K562 (cell line): ENCODE results near the gene SPDEF. TPM values are rescaled to one million over a fixed set of nuclear protein-coding genes. Genes with fewer than 3 reads are reported as not detected.

ENCODE experiments used
- ATF7 ChIP-seq: fragments of 450-650 bp; IDR thresholded peaks from 2 replicates; pipeline ENCODE4 v1.7.1; 2014; ENCODE audit warnings: mild to moderate bottlenecking, moderate library complexity
- BRD4 ChIP-seq: fragments of 200-600 bp; sonication (generic); IDR thresholded peaks from 2 replicates; pipeline ENCODE4 v1.6.1; 2017; ENCODE audit warnings: inconsistent platforms
- DDX20 ChIP-seq: fragments of 450-650 bp; IDR thresholded peaks from 2 replicates; pipeline ENCODE4 v1.6.1; 2016; ENCODE audit warnings: missing genetic modification characterization, low read depth, mild to moderate bottlenecking, missing compliant biosample characterization, moderate library complexity
- EP300 ChIP-seq: IDR thresholded peaks from 2 replicates; pipeline ENCODE4 v1.6.1; 2012; ENCODE audit warnings: low read length, improper control_type of control experiment
- EP400 ChIP-seq: fragments of 450-650 bp; IDR thresholded peaks from 2 replicates; pipeline ENCODE4 v1.6.1; 2017; ENCODE audit warnings: antibody characterized with exemption, mild to moderate bottlenecking, moderate library complexity
- HMGN3 ChIP-seq: IDR thresholded peaks from 2 replicates; pipeline ENCODE4 v1.6.1; 2011; ENCODE audit warnings: borderline replicate concordance, low read depth, mild to moderate bottlenecking, mixed read lengths, low read length; ENCODE audit not compliant: insufficient read length; ENCODE audit errors: extremely low read depth
- MECOM ChIP-seq: fragments of 250-450 bp; sonication (Bioruptor Pico); IDR thresholded peaks from 2 replicates; pipeline ENCODE4 v1.8.0; 2022; ENCODE audit warnings: inconsistent platforms
- NR2C1 ChIP-seq, 2 experiments: fragments of 450-650 bp; IDR thresholded peaks; 2 replicates each; pipeline ENCODE4 v1.6.1; 2017; ENCODE audit warnings: mild to moderate bottlenecking in 2 of 2, antibody characterized with exemption in 1 of 2, inconsistent platforms in 1 of 2, missing compliant biosample characterization in 1 of 2, missing genetic modification characterization in 1 of 2
- NR3C1 ChIP-seq: sonication (generic); formaldehyde crosslinking; IDR thresholded peaks from 2 replicates; pipeline ENCODE4 v1.8.1; 2022; ENCODE audit warnings: missing genetic modification reagents
- PHB2 ChIP-seq: fragments of 450-650 bp; IDR thresholded peaks from 2 replicates; pipeline ENCODE4 v1.6.1; 2017; ENCODE audit warnings: low read depth
- POLR2G ChIP-seq: fragments of 200-400 bp; formaldehyde crosslinking; IDR thresholded peaks from 2 replicates; pipeline ENCODE4 v1.6.1; 2017; ENCODE audit warnings: low read depth, mild to moderate bottlenecking, antibody characterized with exemption, low read length, moderate library complexity
- SMAD1 ChIP-seq: fragments of 150-350 bp; IDR thresholded peaks from 2 replicates; pipeline ENCODE4 v1.6.1; 2014; ENCODE audit warnings: low read length, low read depth; ENCODE audit not compliant: partially characterized antibody
- STAG1 ChIP-seq: sonication (generic); formaldehyde crosslinking; IDR thresholded peaks from 2 replicates; pipeline ENCODE4 v1.5.0; 2020; ENCODE audit warnings: missing genetic modification reagents, borderline replicate concordance
- SUPT5H ChIP-seq: fragments of 450-650 bp; IDR thresholded peaks from 2 replicates; pipeline ENCODE4 v1.6.1; 2016
- XRCC4 ChIP-seq: IDR thresholded peaks from one replicate; pipeline ENCODE4 v1.6.1; 2011; ENCODE audit not compliant: insufficient read depth, insufficient read length; ENCODE audit errors: extremely low read depth
- ZNF133 ChIP-seq: fragments of 250-450 bp; sonication (Bioruptor Pico); IDR thresholded peaks from 2 replicates; pipeline ENCODE4 v1.4.0; 2020; ENCODE audit warnings: mild to moderate bottlenecking
- ZNF79 ChIP-seq: fragments of 250-450 bp; sonication (Bioruptor Pico); IDR thresholded peaks from 2 replicates; pipeline ENCODE4 v1.4.0; 2020; ENCODE audit warnings: low read depth, mild to moderate bottlenecking, moderate library complexity
- polyA plus RNA-seq, 8 experiments: library from polyadenylated mRNA; depleted of rRNA in 4 of 8; stranded (reverse) in 5 of 8; unstranded in 3 of 8; fragments of >200 nt; fragmentation: Nextera tagmentation in 2 of 8; fragmentation: Illumina TruSeq in 1 of 8; extraction: Ambion mirVana in 2 of 8; extraction: Trizol in 1 of 8; gene quantifications; 2 replicates each; pipeline versions ENCODE4 v1.2.1 to v1.2.3, GENCODE V29; 2011 to 2014; ENCODE audit warnings: inconsistent platforms in 1 of 8, missing spikeins in 1 of 8
- total RNA-seq, 7 experiments: library from RNA; depleted of rRNA in 6 of 7; stranded (reverse); fragments of >200 nt in 6 of 7; fragmentation: Illumina TruSeq in 2 of 7; extraction: Trizol in 2 of 7; gene quantifications; 2 replicates each; pipeline versions ENCODE4 v1.2.1 to v1.2.3, GENCODE V29; 2011 to 2021; ENCODE audit warnings: low replicate concordance in 1 of 7
- TF ChIP-seq, protein P1 (sequence below): fragments of 250-450 bp; sonication (Bioruptor Pico); IDR thresholded peaks from 2 replicates; pipeline ENCODE4 v1.4.0; 2020; ENCODE audit warnings: mild to moderate bottlenecking, moderate library complexity, borderline replicate concordance
- TF ChIP-seq, protein P2 (sequence below), 2 experiments: fragments of 150-350 bp in 1 of 2; IDR thresholded peaks; 2 replicates each; pipeline ENCODE4 v1.6.1; 2012 to 2016; ENCODE audit warnings: low read depth in 2 of 2, low read length in 2 of 2, mild to moderate bottlenecking in 1 of 2, moderate library complexity in 1 of 2
- TF ChIP-seq, protein P3 (sequence below): sonication (generic); formaldehyde crosslinking; IDR thresholded peaks from 2 replicates; pipeline ENCODE4 v1.8.1; 2023; ENCODE audit warnings: mild to moderate bottlenecking, missing genetic modification reagents

SPDEF gene
- total and polyA plus RNA-seq, 9 of the 15 experiments (the other 6 are each of a cell fraction or from before 2014, with no cell fraction given) = 0.04 to 0.12 (median 0.11) TPM; not detected in 5

DNA sequence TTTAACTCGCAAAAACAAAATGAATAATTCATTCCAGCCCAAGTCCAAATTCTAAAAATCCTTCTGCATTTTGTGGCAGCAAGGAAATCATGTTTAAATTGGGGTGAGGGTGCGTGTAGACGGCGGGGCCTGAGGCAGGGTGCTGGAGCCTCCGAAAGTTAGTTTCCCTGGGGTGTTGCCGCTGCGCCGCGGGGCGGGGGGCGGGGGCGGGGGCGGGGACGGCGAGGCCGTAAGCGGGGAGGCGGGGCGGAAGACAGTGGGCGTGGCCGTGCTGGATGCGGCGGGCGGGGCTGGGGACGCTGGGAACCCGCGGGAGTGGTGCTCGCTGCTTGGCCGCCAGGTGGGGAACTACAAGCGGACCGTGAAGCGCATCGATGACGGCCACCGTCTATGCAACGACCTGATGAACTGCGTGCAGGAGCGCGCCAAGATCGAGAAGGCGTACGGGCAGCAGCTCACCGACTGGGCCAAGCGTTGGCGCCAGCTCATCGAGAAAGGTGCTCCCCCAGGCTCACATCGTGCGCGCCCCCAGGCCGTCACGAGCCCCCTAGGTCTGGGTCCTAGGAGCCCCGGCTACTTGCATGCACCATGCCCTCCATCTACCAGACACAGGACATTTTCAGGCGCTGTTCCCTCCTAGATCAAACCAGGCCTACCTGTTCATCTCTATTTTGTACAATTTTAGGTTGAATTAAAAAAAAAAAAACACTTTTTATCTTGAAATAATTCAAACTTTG, 29.0 kb downstream of the SPDEF start (continued):
- TF ChIP-seq HMGN3 = peak; percentile 93
- TF ChIP-seq PHB2 = no peak
- TF ChIP-seq POLR2G = peak; percentile 44
- no peak for TF ChIP-seq NR3C1 (CRISPR knock-in tag)
- TF ChIP-seq BRD4 = no peak
- TF ChIP-seq ATF7 = peak; percentile 77
- TF ChIP-seq ZNF133 (CRISPR knock-in tag) = no peak
- TF ChIP-seq SUPT5H = peak; percentile 30; the same call in 1 of the 2 replicates
- TF ChIP-seq SMAD1 = no peak
- TF ChIP-seq, protein P1, sequence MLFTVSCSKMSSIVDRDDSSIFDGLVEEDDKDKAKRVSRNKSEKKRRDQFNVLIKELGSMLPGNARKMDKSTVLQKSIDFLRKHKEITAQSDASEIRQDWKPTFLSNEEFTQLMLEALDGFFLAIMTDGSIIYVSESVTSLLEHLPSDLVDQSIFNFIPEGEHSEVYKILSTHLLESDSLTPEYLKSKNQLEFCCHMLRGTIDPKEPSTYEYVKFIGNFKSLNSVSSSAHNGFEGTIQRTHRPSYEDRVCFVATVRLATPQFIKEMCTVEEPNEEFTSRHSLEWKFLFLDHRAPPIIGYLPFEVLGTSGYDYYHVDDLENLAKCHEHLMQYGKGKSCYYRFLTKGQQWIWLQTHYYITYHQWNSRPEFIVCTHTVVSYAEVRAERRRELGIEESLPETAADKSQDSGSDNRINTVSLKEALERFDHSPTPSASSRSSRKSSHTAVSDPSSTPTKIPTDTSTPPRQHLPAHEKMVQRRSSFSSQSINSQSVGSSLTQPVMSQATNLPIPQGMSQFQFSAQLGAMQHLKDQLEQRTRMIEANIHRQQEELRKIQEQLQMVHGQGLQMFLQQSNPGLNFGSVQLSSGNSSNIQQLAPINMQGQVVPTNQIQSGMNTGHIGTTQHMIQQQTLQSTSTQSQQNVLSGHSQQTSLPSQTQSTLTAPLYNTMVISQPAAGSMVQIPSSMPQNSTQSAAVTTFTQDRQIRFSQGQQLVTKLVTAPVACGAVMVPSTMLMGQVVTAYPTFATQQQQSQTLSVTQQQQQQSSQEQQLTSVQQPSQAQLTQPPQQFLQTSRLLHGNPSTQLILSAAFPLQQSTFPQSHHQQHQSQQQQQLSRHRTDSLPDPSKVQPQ (CRISPR knock-in tag) = no peak
- no peak for TF ChIP-seq NR2C1 (IDR thresholded peaks at IDR 0.05)
- TF ChIP-seq NR2C1 (tag; IDR thresholded peaks at IDR 0.05) = no peak
- TF ChIP-seq, protein P2, sequence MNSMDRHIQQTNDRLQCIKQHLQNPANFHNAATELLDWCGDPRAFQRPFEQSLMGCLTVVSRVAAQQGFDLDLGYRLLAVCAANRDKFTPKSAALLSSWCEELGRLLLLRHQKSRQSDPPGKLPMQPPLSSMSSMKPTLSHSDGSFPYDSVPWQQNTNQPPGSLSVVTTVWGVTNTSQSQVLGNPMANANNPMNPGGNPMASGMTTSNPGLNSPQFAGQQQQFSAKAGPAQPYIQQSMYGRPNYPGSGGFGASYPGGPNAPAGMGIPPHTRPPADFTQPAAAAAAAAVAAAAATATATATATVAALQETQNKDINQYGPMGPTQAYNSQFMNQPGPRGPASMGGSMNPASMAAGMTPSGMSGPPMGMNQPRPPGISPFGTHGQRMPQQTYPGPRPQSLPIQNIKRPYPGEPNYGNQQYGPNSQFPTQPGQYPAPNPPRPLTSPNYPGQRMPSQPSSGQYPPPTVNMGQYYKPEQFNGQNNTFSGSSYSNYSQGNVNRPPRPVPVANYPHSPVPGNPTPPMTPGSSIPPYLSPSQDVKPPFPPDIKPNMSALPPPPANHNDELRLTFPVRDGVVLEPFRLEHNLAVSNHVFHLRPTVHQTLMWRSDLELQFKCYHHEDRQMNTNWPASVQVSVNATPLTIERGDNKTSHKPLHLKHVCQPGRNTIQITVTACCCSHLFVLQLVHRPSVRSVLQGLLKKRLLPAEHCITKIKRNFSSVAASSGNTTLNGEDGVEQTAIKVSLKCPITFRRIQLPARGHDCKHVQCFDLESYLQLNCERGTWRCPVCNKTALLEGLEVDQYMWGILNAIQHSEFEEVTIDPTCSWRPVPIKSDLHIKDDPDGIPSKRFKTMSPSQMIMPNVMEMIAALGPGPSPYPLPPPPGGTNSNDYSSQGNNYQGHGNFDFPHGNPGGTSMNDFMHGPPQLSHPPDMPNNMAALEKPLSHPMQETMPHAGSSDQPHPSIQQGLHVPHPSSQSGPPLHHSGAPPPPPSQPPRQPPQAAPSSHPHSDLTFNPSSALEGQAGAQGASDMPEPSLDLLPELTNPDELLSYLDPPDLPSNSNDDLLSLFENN (IDR thresholded peaks at IDR 0.05; ENCODE audit: low read depth in 2 of 2, low read length in 2 of 2) = no peak
- TF ChIP-seq ZNF79 (CRISPR knock-in tag) = no peak
- no peak for TF ChIP-seq MECOM (CRISPR knock-in tag)
- TF ChIP-seq DDX20 (tag) = no peak
- no peak for TF ChIP-seq EP400
- no peak for TF ChIP-seq XRCC4
- TF ChIP-seq EP300 = no peak
- TF ChIP-seq STAG1 = peak; percentile 72; the same call in 1 of the 2 replicates
- TF ChIP-seq, protein P3, sequence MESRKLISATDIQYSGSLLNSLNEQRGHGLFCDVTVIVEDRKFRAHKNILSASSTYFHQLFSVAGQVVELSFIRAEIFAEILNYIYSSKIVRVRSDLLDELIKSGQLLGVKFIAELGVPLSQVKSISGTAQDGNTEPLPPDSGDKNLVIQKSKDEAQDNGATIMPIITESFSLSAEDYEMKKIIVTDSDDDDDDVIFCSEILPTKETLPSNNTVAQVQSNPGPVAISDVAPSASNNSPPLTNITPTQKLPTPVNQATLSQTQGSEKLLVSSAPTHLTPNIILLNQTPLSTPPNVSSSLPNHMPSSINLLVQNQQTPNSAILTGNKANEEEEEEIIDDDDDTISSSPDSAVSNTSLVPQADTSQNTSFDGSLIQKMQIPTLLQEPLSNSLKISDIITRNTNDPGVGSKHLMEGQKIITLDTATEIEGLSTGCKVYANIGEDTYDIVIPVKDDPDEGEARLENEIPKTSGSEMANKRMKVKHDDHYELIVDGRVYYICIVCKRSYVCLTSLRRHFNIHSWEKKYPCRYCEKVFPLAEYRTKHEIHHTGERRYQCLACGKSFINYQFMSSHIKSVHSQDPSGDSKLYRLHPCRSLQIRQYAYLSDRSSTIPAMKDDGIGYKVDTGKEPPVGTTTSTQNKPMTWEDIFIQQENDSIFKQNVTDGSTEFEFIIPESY (CRISPR knock-in tag) = peak; percentile 48; the same call in 1 of the 2 replicates
